ENCODE measurements around the gene FCHO1. TPM values are rescaled to one million over a fixed set of nuclear protein-coding genes. Genes with fewer than 3 reads are reported as not detected.
"Not testable (repeated sequence)": the region's sequence is repeated elsewhere in the genome, so short reads cannot be mapped to it uniquely, and the experiment has no call there.

The FCHO1 gene
- total and polyA plus RNA-seq, 4 donors: 1.5 to 6.9 (median 2.3) TPM

DNA sequence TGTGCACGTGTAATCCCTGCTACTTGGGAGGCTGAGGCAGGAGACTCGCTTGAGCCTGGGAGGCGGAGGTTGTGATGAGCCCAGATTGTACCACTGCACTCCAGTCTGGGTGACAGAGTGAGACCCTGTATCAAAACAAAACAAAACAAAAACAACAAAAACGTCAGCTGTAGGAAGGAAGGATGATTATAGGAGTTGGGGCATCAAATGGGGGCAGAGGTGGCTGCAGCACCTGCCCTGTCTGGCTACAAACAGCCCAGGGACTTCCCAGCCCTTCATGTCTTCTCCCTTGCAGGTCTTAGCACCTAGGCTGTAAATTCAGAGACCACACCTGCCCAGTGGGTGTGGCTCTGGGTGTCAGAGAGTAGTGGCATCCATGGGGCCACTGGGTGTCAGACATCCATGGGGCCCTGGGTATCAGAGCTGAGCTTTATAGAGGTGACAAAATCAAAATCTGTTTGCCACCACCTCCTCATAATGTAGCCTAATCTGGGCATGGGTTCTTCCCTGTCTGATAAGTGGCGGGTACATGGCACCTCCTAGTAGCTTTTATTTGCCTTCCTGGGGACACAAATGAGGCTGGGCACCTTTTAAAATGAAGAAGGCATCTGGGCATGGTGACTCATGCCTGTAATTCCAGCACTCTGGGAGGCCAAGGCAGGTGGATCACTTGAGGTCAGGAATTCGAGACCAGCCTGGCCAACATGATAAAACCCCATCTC, 38.9 kb downstream of the FCHO1 start:
- no peak overlapping the region for H3K27ac ChIP-seq (ENCODE audit: low read depth in 1 of 2, low read length in 2 of 2)
- H3K27me3 ChIP-seq (ENCODE audit: control insufficient read depth in 1 of 2, insufficient read depth in 2 of 2, low read length in 1 of 2): no peaks in the 10 kb centered on the region
- no peak for DNase-seq
- no peak for ATAC-seq (ENCODE audit: low FRiP score)
- 63 to 64% methylated on average over 6 of the region's 6 CpGs for WGBS, 2 donors
- no peak overlapping the region for H3K4me3 ChIP-seq (ENCODE audit: low read length in 2 of 2)
- H3K4me1 ChIP-seq (ENCODE audit: control insufficient read depth in 1 of 2, insufficient read depth in 2 of 2, low read length in 2 of 2): no peaks in the 10 kb centered on the region
- intact Hi-C loops (cut with DNase I): no loop called here
- no peaks in the 10 kb centered on the region for H3K36me3 ChIP-seq (ENCODE audit: control insufficient read depth in 1 of 2, insufficient read depth in 2 of 2, low read length in 1 of 2)
- peaks cover 2% of the 10 kb centered on the region for H3K9me3 ChIP-seq (ENCODE audit: control insufficient read depth, low read length)

DNA sequence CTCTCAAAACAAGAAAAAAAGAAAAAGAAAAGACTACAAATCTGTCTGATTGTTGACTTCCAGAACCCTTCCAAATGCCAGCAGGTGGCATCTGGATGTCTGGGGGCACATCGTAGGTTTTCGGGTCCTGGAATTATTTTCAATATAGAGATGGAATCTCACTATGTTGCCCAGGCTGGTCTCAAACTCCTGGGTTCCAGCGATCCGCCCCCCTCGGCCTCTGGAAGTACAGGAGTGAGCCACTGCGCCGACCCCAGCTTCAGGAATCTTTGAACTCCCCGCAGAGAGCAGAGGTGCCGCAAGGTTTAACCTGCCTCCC, 43.1 kb downstream of the FCHO1 start:
- Histone ChIP-seq H3K27ac (ENCODE audit: low read depth in 1 of 2, low read length in 2 of 2) (no peak overlapping the region), H3K36me3 (ENCODE audit: control insufficient read depth in 1 of 2, insufficient read depth in 2 of 2, low read length in 1 of 2) (no peaks in the 10 kb centered on the region), H3K9me3 (ENCODE audit: control insufficient read depth, low read length) (no peaks in the 10 kb centered on the region), H3K4me1 (ENCODE audit: control insufficient read depth in 1 of 2, insufficient read depth in 2 of 2, low read length in 2 of 2) (no peaks in the 10 kb centered on the region), H3K27me3 (ENCODE audit: control insufficient read depth in 1 of 2, insufficient read depth in 2 of 2, low read length in 1 of 2) (no peaks in the 10 kb centered on the region), H3K4me3 (ENCODE audit: low read length in 2 of 2) (no peak overlapping the region)
- 46 to 53% methylated on average over 9 of the region's 9 CpGs for WGBS, 2 donors
- ATAC-seq (ENCODE audit: low FRiP score) (no peak), DNase-seq (no peak)
- intact Hi-C loops (cut with DNase I): no loop called here

DNA sequence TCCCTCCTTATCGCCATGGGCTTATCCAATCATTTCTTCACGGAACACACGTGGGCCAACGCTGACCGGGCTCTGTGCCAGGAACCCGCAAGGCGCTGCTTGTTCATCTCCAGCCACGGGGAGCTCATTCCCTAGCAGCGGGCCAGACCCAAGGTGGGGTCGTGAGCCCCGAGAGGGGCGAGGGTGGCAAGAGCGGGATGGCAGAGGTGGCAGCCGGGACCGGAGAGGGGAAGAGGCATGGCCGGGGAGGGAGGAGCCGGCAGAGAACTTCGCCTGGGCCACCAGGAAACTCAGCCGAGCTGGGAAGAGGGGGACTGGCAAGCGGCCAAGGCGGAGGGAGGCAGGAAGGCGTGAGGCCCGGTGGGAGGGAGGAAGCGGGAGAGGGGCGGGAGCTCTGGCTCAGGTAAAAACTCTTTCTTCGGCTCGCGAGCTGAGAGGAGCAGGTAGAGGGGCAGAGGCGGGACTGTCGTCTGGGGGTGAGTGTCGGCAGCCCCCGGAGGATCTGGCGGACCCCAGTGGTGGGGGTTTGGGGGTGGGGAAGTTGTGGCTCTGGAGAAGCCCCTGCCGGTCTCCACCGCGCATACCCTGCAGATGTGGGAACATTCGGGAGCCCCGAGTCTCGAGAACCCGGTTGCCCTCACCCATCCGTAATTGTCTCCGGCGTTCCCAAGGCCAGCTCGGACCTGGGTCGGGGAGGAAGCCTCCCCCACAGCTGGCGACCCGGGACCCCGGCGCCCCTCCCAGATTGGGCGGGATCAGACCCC, 43.6 kb downstream of the FCHO1 start, which contains the start of gene B3GNT3:
Gene B3GNT3, plus strand, starts transcription at position 408 of the 764 bp plus-strand sequence. CDS start 12,670 bp downstream, outside the sequence.
- H3K4me3 ChIP-seq (ENCODE audit: low read length in 2 of 2): no peak within 1 kb of the TSS
- no peaks in the 10 kb centered on the region for H3K27me3 ChIP-seq (ENCODE audit: control insufficient read depth in 1 of 2, insufficient read depth in 2 of 2, low read length in 1 of 2)
- no peaks in the 10 kb centered on the region for H3K36me3 ChIP-seq (ENCODE audit: control insufficient read depth in 1 of 2, insufficient read depth in 2 of 2, low read length in 1 of 2)
- DNase-seq: peak; percentile 60 to 83
- WGBS, 2 donors: 5 to 9% methylated on average over 49 to 50 of the region's 50 CpGs
- ATAC-seq (ENCODE audit: low FRiP score): no peak
- no peaks in the 10 kb centered on the region for H3K4me1 ChIP-seq (ENCODE audit: control insufficient read depth in 1 of 2, insufficient read depth in 2 of 2, low read length in 2 of 2)
- H3K9me3 ChIP-seq (ENCODE audit: control insufficient read depth, low read length): no peaks in the 10 kb centered on the region
- intact Hi-C loops (cut with DNase I): no loop called here
- H3K27ac ChIP-seq (ENCODE audit: low read depth in 1 of 2, low read length in 2 of 2): no peak within 1 kb of the TSS

DNA sequence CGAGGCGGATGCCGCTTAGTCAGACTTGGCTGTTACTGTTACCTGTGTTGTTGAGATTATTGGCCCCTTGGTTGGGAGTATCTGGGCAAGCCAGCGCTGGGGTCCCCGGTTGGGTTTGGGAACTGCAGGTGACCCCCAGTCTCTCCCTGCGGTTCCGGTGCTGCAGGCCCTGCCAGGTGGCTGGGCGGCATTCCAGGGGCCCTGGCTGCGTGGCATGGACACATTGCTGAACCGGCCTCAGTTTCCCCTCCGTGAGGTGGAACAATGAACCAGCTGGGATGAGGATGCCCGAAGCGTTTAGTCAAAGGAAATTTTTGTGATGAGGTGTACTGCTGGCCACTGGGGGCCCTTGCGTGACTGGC, 44.2 kb downstream of the FCHO1 start:
- no peak overlapping the region for H3K27ac ChIP-seq (ENCODE audit: low read depth in 1 of 2, low read length in 2 of 2)
- intact Hi-C loops (cut with DNase I): no loop called here
- DNase-seq (no peak), ATAC-seq (ENCODE audit: low FRiP score) (no peak)
- H3K9me3 ChIP-seq (ENCODE audit: control insufficient read depth, low read length): no peaks in the 10 kb centered on the region
- H3K27me3 ChIP-seq (ENCODE audit: control insufficient read depth in 1 of 2, insufficient read depth in 2 of 2, low read length in 1 of 2): no peaks in the 10 kb centered on the region
- no peaks in the 10 kb centered on the region for H3K4me1 ChIP-seq (ENCODE audit: control insufficient read depth in 1 of 2, insufficient read depth in 2 of 2, low read length in 2 of 2)
- 17 to 26% methylated on average over 14 of the region's 14 CpGs for WGBS, 2 donors
- no peak overlapping the region for H3K4me3 ChIP-seq (ENCODE audit: low read length in 2 of 2)
- H3K36me3 ChIP-seq (ENCODE audit: control insufficient read depth in 1 of 2, insufficient read depth in 2 of 2, low read length in 1 of 2): no peaks in the 10 kb centered on the region

DNA sequence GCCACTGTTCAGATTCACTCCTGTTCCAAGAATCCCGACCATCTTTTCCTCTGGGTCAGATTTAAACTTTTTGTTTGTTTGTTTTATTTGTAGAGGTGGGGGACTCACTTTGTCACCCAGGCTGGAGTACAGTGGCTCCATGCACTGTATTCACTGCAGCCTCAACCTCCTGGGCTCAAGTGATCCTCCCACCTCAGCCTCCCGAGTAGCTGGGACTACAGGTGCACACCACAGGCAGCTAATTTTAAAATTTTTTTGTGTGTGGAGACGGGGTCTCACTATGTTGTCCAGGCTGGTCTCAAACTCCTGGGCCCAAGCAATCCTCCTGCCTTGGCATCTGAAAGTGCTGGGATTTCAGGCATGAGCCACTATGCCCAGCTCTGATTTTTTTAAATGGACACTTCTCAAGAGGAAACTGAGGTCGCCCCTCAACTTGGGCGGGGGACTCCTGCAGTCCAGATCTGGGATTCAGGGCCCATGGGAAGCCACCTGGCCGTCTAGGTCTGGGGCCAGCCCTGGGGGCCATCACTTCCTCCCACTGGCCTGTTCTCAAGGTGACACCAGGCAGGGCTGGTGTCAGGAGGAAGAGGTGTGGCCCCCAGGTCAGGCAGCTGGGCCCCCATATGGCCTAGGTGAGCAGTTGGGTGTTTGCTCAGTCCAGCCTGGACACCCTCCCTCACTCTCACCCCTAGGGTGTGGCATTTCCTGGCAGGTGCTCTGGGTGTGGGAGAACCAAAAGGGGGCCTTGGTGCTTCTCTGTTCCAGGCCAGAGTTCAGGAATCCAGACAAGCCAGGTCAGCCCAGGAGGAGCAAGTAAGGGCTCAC, 44.9 kb downstream of the FCHO1 start:
- Histone ChIP-seq H3K4me1 (ENCODE audit: control insufficient read depth in 1 of 2, insufficient read depth in 2 of 2, low read length in 2 of 2) (no peaks in the 10 kb centered on the region), H3K36me3 (ENCODE audit: control insufficient read depth in 1 of 2, insufficient read depth in 2 of 2, low read length in 1 of 2) (no peaks in the 10 kb centered on the region), H3K27me3 (ENCODE audit: control insufficient read depth in 1 of 2, insufficient read depth in 2 of 2, low read length in 1 of 2) (no peaks in the 10 kb centered on the region), H3K9me3 (ENCODE audit: control insufficient read depth, low read length) (no peaks in the 10 kb centered on the region), H3K4me3 (ENCODE audit: low read length in 2 of 2) (no peak overlapping the region), H3K27ac (ENCODE audit: low read depth in 1 of 2, low read length in 2 of 2) (no peak overlapping the region)
- 58 to 62% methylated on average over 6 of the region's 6 CpGs for WGBS, 2 donors
- intact Hi-C loops (cut with DNase I): no loop called here
- DNase-seq: no peak
- ATAC-seq (ENCODE audit: low FRiP score): no peak

DNA sequence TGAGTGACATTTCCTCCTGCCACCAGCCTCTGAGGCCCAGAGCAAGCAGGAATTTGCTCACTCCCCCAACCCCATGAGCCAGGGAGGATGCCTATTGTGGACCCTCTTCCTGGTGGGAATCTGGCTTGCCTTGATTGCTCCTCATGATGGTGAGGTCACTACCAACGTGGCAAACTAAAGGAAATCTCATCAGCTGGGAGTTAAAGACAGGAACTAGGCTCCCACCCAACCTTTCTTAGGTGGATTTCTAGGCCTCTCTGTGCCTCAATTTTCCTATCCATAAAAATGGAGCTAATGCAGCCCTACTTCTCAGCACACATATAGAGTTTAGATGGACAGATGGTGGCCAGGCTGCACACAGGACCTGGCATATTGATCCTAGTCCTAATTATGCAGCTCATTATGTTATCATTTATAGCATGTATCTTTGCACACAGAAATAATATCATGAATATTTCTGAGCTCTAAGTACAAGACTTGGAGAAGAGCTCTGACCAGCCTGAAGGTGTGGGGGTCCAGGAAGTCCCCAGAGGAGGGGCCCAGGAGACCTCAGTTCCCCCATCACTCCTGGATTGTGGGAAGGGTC, 45.7 kb downstream of the FCHO1 start:
- WGBS, 2 donors: 61 to 67% methylated on average over 1 of the region's 1 CpG

DNA sequence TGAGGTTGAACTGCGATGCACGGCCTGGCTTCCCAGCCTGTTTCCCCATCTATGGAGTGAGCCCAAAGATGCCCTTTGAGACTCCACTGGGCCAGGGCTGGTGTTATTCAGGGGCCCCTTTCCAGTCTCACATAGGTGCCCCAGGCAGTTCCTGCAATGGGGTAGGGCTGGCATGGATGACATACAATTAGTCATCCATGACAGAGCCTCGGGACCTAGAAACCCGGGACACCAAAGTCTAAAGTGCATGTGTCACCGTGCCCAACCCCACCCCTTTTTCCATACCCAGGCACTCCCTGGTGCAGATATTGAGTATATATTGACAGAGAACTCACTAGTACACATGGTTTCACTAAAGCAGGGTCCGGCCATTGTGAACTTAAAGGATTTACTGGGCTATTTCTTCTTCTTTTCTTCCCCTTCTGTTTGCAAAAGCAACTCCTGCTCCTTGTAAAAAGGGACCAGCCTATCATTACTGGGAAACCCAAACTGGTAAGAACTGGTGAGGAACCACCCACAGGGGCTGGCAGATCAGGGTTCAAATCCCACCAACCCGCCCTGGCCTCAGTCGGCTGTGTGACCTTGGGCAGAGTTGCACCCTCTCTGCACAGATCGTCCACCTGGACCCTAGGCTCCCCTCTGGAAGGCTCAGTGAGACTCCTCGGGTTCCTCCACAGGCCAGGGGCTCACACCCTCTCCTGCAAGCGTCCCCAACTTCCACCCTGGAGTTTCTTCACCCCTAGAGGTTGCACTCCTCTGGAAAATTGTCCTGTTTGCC, 46.3 kb downstream of the FCHO1 start:
- intact Hi-C loops (cut with DNase I): no loop called here
- 51 to 52% methylated on average over 11 of the region's 11 CpGs for WGBS, 2 donors

More for the DNA sequence above, 45.7 kb downstream of the FCHO1 start:
- Histone ChIP-seq H3K4me3 (ENCODE audit: low read length in 2 of 2) (no peak overlapping the region), H3K9me3 (ENCODE audit: control insufficient read depth, low read length) (no peaks in the 10 kb centered on the region), H3K27me3 (ENCODE audit: control insufficient read depth in 1 of 2, insufficient read depth in 2 of 2, low read length in 1 of 2) (no peaks in the 10 kb centered on the region), H3K27ac (ENCODE audit: low read depth in 1 of 2, low read length in 2 of 2) (no peak overlapping the region), H3K4me1 (ENCODE audit: control insufficient read depth in 1 of 2, insufficient read depth in 2 of 2, low read length in 2 of 2) (no peaks in the 10 kb centered on the region), H3K36me3 (ENCODE audit: control insufficient read depth in 1 of 2, insufficient read depth in 2 of 2, low read length in 1 of 2) (no peaks in the 10 kb centered on the region)
- ATAC-seq (ENCODE audit: low FRiP score) (no peak), DNase-seq (no peak)
- intact Hi-C loops (cut with DNase I): no loop called here

DNA sequence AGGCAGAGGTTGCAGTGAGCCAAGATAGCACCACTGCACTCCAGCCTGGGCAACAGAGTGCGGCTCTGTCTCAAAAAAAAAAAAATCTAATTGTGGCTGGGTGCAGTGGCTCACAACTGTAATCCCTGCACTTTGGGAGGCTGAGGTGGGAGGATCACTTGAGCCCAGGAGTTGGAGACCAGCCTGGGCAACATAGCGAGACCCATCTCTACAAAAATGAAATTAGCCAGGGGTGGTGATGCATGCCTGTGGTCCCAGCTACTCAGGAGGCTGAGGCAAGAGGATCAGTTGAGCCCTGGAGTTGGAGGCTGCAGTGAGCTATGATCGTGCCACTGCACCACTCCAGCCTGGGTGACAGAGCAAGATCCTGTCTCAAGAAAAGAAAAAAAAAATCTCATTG, 47.3 kb downstream of the FCHO1 start:
- H3K4me3 ChIP-seq (ENCODE audit: low read length in 2 of 2); H3K4me1 ChIP-seq (ENCODE audit: control insufficient read depth in 1 of 2, insufficient read depth in 2 of 2, low read length in 2 of 2); H3K9me3 ChIP-seq (ENCODE audit: control insufficient read depth, low read length); DNase-seq; H3K27ac ChIP-seq (ENCODE audit: low read depth in 1 of 2, low read length in 2 of 2); H3K36me3 ChIP-seq (ENCODE audit: control insufficient read depth in 1 of 2, insufficient read depth in 2 of 2, low read length in 1 of 2); intact Hi-C loops (cut with DNase I); ATAC-seq (ENCODE audit: low FRiP score); H3K27me3 ChIP-seq (ENCODE audit: control insufficient read depth in 1 of 2, insufficient read depth in 2 of 2, low read length in 1 of 2): not testable (repeated sequence)
- WGBS, 2 donors: 77 to 82% methylated on average over 3 of the region's 3 CpGs

More for the DNA sequence above, 46.3 kb downstream of the FCHO1 start:
- H3K9me3 ChIP-seq (ENCODE audit: control insufficient read depth, low read length): no peaks in the 10 kb centered on the region
- DNase-seq (no peak), ATAC-seq (ENCODE audit: low FRiP score) (no peak)
- H3K4me1 ChIP-seq (ENCODE audit: control insufficient read depth in 1 of 2, insufficient read depth in 2 of 2, low read length in 2 of 2): no peaks in the 10 kb centered on the region
- no peaks in the 10 kb centered on the region for H3K27me3 ChIP-seq (ENCODE audit: control insufficient read depth in 1 of 2, insufficient read depth in 2 of 2, low read length in 1 of 2)
- H3K4me3 ChIP-seq (ENCODE audit: low read length in 2 of 2): no peak overlapping the region
- H3K36me3 ChIP-seq (ENCODE audit: control insufficient read depth in 1 of 2, insufficient read depth in 2 of 2, low read length in 1 of 2): no peaks in the 10 kb centered on the region
- H3K27ac ChIP-seq (ENCODE audit: low read depth in 1 of 2, low read length in 2 of 2): no peak overlapping the region

All from aorta (tissue), 5 donors.